ENCODE data around the gene TBCK.

Gene TBCK

GRCh38 chr4:106315968-106316772, at the start of gene TBCK, which contains the start of gene AIMP1:
TSS of gene TBCK (minus strand) at chr4:106316209. CDS start at chr4:106308960, 7,249 bp downstream.
TSS of gene AIMP1 (plus strand) at chr4:106316550. CDS start at chr4:106325010, 8,460 bp downstream.
- H3K4me3 ChIP-seq (ENCODE audit: low read depth, low read length), result peak within 1 kb of the TSS; percentile 79
- in situ Hi-C loops (cut with HindIII; ENCODE audit: low sequenced_read_pairs), result no loop called here
- DNase-seq (ENCODE audit: low read depth, low spot score), result peak; percentile 94
- TF ChIP-seq CTCF (IDR thresholded peaks at IDR 0.05; ENCODE audit: low read depth, low read length), result no peak

- in situ Hi-C loops (cut with HindIII; ENCODE audit: low sequenced_read_pairs), result no loop called here
- no peak for TF ChIP-seq CTCF (IDR thresholded peaks at IDR 0.05; ENCODE audit: low read depth, low read length)
- DNase-seq (ENCODE audit: low read depth, low spot score), result peak; percentile 92
- H3K4me3 ChIP-seq (ENCODE audit: low read depth, low read length), result no peak overlapping the region
Observed at GRCh38 chr4:106365613-106366012, 49.6 kb upstream of the TBCK start.

- DNase-seq (ENCODE audit: low read depth, low spot score), result no peak
- TF ChIP-seq CTCF (IDR thresholded peaks at IDR 0.05; ENCODE audit: low read depth, low read length), result no peak
- in situ Hi-C loops (cut with HindIII; ENCODE audit: low sequenced_read_pairs), result no loop called here
- H3K4me3 ChIP-seq (ENCODE audit: low read depth, low read length), result no peak overlapping the region
Observed at GRCh38 chr4:106364282-106364681, 48.3 kb upstream of the TBCK start.

GRCh38 chr4:106362086-106362825, 46.2 kb upstream of the TBCK start:
- no peak overlapping the region for H3K4me3 ChIP-seq (ENCODE audit: low read depth, low read length)
- in situ Hi-C loops (cut with HindIII; ENCODE audit: low sequenced_read_pairs), result no loop called here
- no peak for DNase-seq (ENCODE audit: low read depth, low spot score)
- no peak for TF ChIP-seq CTCF (IDR thresholded peaks at IDR 0.05; ENCODE audit: low read depth, low read length)

- peak; percentile 38 for DNase-seq (ENCODE audit: low read depth, low spot score)
- in situ Hi-C loops (cut with HindIII; ENCODE audit: low sequenced_read_pairs), result no loop called here
- TF ChIP-seq CTCF (IDR thresholded peaks at IDR 0.05; ENCODE audit: low read depth, low read length), result no peak
- H3K4me3 ChIP-seq (ENCODE audit: low read depth, low read length), result no peak overlapping the region
Observed at GRCh38 chr4:106358899-106359298, 42.9 kb upstream of the TBCK start.

GRCh38 chr4:106355193-106355592, 39.2 kb upstream of the TBCK start:
- in situ Hi-C loops (cut with HindIII; ENCODE audit: low sequenced_read_pairs), result no loop called here
- TF ChIP-seq CTCF (IDR thresholded peaks at IDR 0.05; ENCODE audit: low read depth, low read length), result no peak
- no peak overlapping the region for H3K4me3 ChIP-seq (ENCODE audit: low read depth, low read length)
- no peak for DNase-seq (ENCODE audit: low read depth, low spot score)
